Liver (tissue), 9 donors: ENCODE measurements around the gene AKR1B1. TPM values are rescaled to one million over a fixed set of nuclear protein-coding genes. Genes with fewer than 3 reads are reported as not detected.

Experiments
- DNase-seq: peaks from one replicate; pipeline ENCODE4 v3.0.0-alpha.2; 2017; ENCODE audit warnings: low spot score
- H3K27ac ChIP-seq, 2 donors: one replicate each; pipeline ENCODE4 v1.7.0; 2013; ENCODE audit warnings: inconsistent platforms in 2 of 2, low read length in 2 of 2, control low read depth in 1 of 2, low read depth in 1 of 2, mild to moderate bottlenecking in 1 of 2
- H3K27me3 ChIP-seq, 4 donors: one replicate each; pipeline versions ENCODE4 v1.6.1 to v1.7.0; 2013; ENCODE audit warnings: low read length in 3 of 4, inconsistent platforms in 1 of 4, mild to moderate bottlenecking in 1 of 4, moderate library complexity in 1 of 4; ENCODE audit not compliant: control insufficient read depth in 4 of 4, insufficient read depth in 4 of 4
- H3K36me3 ChIP-seq, 4 donors: one replicate each; pipeline versions ENCODE4 v1.6.1 to v1.7.0; 2013; ENCODE audit warnings: low read length in 3 of 4, mild to moderate bottlenecking in 3 of 4, low read depth in 1 of 4, moderate library complexity in 1 of 4; ENCODE audit not compliant: control insufficient read depth in 4 of 4, insufficient read depth in 3 of 4
- H3K4me1 ChIP-seq, 4 donors: one replicate each; pipeline versions ENCODE4 v1.6.1 to v1.7.0; 2013; ENCODE audit warnings: low read length in 3 of 4, mild to moderate bottlenecking in 3 of 4, moderate library complexity in 1 of 4; ENCODE audit not compliant: control insufficient read depth in 4 of 4, insufficient read depth in 4 of 4
- H3K4me3 ChIP-seq, 3 donors: one replicate each; pipeline versions ENCODE4 v1.6.1 to v1.7.0; 2013; ENCODE audit warnings: low read length in 3 of 3, control low read depth in 1 of 3, low read depth in 1 of 3, mild to moderate bottlenecking in 1 of 3
- H3K9ac ChIP-seq, 2 donors: one replicate each; pipeline ENCODE4 v1.7.0; 2013; ENCODE audit warnings: low read length in 2 of 2, mild to moderate bottlenecking in 2 of 2, moderate library complexity in 2 of 2, control low read depth in 1 of 2, low read depth in 1 of 2
- H3K9me3 ChIP-seq, 4 donors: one replicate each; pipeline versions ENCODE4 v1.6.1 to v1.7.0; 2013; ENCODE audit warnings: low read length in 3 of 4; ENCODE audit not compliant: control insufficient read depth in 4 of 4
- ATF3 ChIP-seq: IDR thresholded peaks from 2 replicates; pipeline ENCODE4 v1.6.1; 2016; ENCODE audit warnings: antibody characterized with exemption
- CTCF ChIP-seq: fragments of 150-350 bp; IDR thresholded peaks from 2 replicates; pipeline ENCODE4 v1.5.1; 2017; ENCODE audit warnings: improper control_type of control experiment, low read depth, low read length; ENCODE audit not compliant: missing input control
- EGR1 ChIP-seq, 2 donors: IDR thresholded peaks; 2 replicates each; pipeline ENCODE4 v1.6.1; 2016 to 2018; ENCODE audit warnings: antibody characterized with exemption in 2 of 2, low read depth in 2 of 2
- FOXA1 ChIP-seq: IDR thresholded peaks from 2 replicates; pipeline ENCODE4 v1.6.1; 2016; ENCODE audit warnings: antibody characterized with exemption
- FOXA2 ChIP-seq: IDR thresholded peaks from 2 replicates; pipeline ENCODE4 v1.6.1; 2016; ENCODE audit warnings: antibody characterized with exemption
- GABPA ChIP-seq, 2 donors: IDR thresholded peaks in 1 of 2; conservative IDR thresholded peaks in 1 of 2; 2 replicates each; pipeline ENCODE4 v1.6.1; 2016; ENCODE audit warnings: antibody characterized with exemption in 2 of 2, mild to moderate bottlenecking in 1 of 2, moderate library complexity in 1 of 2
- HNF4A ChIP-seq, 2 donors: conservative IDR thresholded peaks; 2 replicates each; pipeline ENCODE4 v1.6.1; 2016; ENCODE audit warnings: antibody characterized with exemption in 2 of 2, mild to moderate bottlenecking in 2 of 2
- HNF4G ChIP-seq: IDR thresholded peaks from 2 replicates; pipeline ENCODE4 v1.6.1; 2016; ENCODE audit warnings: antibody characterized with exemption
- JUND ChIP-seq, 2 donors: IDR thresholded peaks; 2 replicates each; pipeline ENCODE4 v1.6.1; 2016; ENCODE audit warnings: antibody characterized with exemption in 2 of 2
- NR2F2 ChIP-seq: IDR thresholded peaks from 2 replicates; pipeline ENCODE4 v1.6.1; 2016; ENCODE audit warnings: antibody characterized with exemption
- RXRA ChIP-seq, 2 donors: IDR thresholded peaks; 2 replicates each; pipeline ENCODE4 v1.6.1; 2017 to 2018; ENCODE audit warnings: antibody characterized with exemption in 2 of 2, mild to moderate bottlenecking in 1 of 2
- SP1 ChIP-seq: IDR thresholded peaks from 2 replicates; pipeline ENCODE4 v1.6.1; 2018; ENCODE audit warnings: antibody characterized with exemption, mild to moderate bottlenecking
- TAF1 ChIP-seq: conservative IDR thresholded peaks from 2 replicates; pipeline ENCODE4 v1.6.1; 2016; ENCODE audit warnings: antibody characterized with exemption, mild to moderate bottlenecking
- YY1 ChIP-seq: IDR thresholded peaks from 2 replicates; pipeline ENCODE4 v1.6.1; 2016; ENCODE audit warnings: antibody characterized with exemption, mild to moderate bottlenecking
- ZBTB33 ChIP-seq: IDR thresholded peaks from 2 replicates; pipeline ENCODE4 v1.6.1; 2016; ENCODE audit warnings: antibody characterized with exemption
- WGBS: extraction: QIAGEN DNeasy Blood & Tissue Kit; methylation state at CpG from one replicate; pipeline ENCODE4 v1.1.7; 2013; 5-methylcytosine and 5-hydroxymethylcytosine counted together
- polyA plus RNA-seq, 2 donors: library from polyadenylated mRNA; stranded (reverse) in 1 of 2; unstranded in 1 of 2; fragments of 200-250 nt in 1 of 2; fragments of >200 nt in 1 of 2; fragmentation: Nextera tagmentation in 1 of 2; extraction: Ambion mirVana in 1 of 2; gene quantifications; one replicate each; pipeline versions ENCODE4 v1.2.1 to v1.2.3, GENCODE V29; 2013 to 2015
- total RNA-seq, 2 donors: library from RNA; depleted of rRNA; stranded (reverse); fragments of >200 nt; gene quantifications; one replicate each; pipeline ENCODE4 v1.2.3, GENCODE V29; 2014
- donor health status: healthy.
- donor health status: healthy.
- donor health status: healthy.
- donor health status: healthy.
- donor health status: healthy.

The AKR1B1 gene
- total and polyA plus RNA-seq, 4 donors: 10.8 to 12.6 (median 11.6) TPM

GRCh38 chr7:134462337-134462925, 3.5 kb upstream of the AKR1B1 start (continued):
- TF ChIP-seq CTCF (no peak), YY1 (no peak), FOXA2 (no peak)

GRCh38 chr7:134461916-134462315, 3.0 kb upstream of the AKR1B1 start:
- H3K27me3 ChIP-seq: peaks cover 0 to 5% (median 0%) of the 10 kb centered on the region in 4 donors
- no peak for DNase-seq
- no peak overlapping the region for H3K4me3 ChIP-seq
- peaks cover 0 to 4% (median 0%) of the 10 kb centered on the region in 4 donors for H3K9me3 ChIP-seq
- TF ChIP-seq JUND (IDR thresholded peaks at IDR 0.05): no peak
- TF ChIP-seq YY1: no peak
- TF ChIP-seq HNF4G: no peak
- TF ChIP-seq ZBTB33: no peak
- no peak overlapping the region for H3K27ac ChIP-seq
- 89% methylated on average over 1 of the region's 1 CpG for WGBS
- no peak overlapping the region for H3K9ac ChIP-seq
- no peaks in the 10 kb centered on the region for H3K36me3 ChIP-seq
- peaks cover 6 to 15% (median 7%) of the 10 kb centered on the region in 4 donors for H3K4me1 ChIP-seq

GRCh38 chr7:134459981-134460380, 1.1 kb upstream of the AKR1B1 start:
- Histone ChIP-seq H3K27ac (no peak overlapping the region), H3K4me3 (no peak overlapping the region), H3K9me3 (no peaks in the 10 kb centered on the region), H3K9ac (no peak overlapping the region), H3K27me3 (peaks cover 0 to 5% (median 0%) of the 10 kb centered on the region in 4 donors), H3K4me1 (peaks cover 6 to 15% (median 7%) of the 10 kb centered on the region in 4 donors), H3K36me3 (no peaks in the 10 kb centered on the region)
- DNase-seq: no peak
- 96% methylated on average over 2 of the region's 2 CpGs for WGBS
- TF ChIP-seq GABPA (IDR thresholded peaks at IDR 0.05 in 1 of 2, conservative IDR thresholded peaks at IDR 0.05 in 1 of 2) (no peak), SP1 (no peak), JUND (IDR thresholded peaks at IDR 0.05) (no peak), FOXA2 (no peak), HNF4A (conservative IDR thresholded peaks at IDR 0.05) (no peak), CTCF (no peak), FOXA1 (no peak), RXRA (IDR thresholded peaks at IDR 0.05) (no peak), NR2F2 (no peak), HNF4G (no peak), TAF1 (no peak), EGR1 (IDR thresholded peaks at IDR 0.05; ENCODE audit: low read depth in 2 of 2) (no peak), ATF3 (no peak)
